Ovary (tissue), 3 donors: ENCODE data around the gene DPAGT1.
"Not testable (repeated sequence)": the region's sequence is repeated elsewhere in the genome, so short reads cannot be mapped to it uniquely, and the experiment has no call there.

Source experiments
- CTCF ChIP-seq, 3 donors: fragments of 450-650 bp in 2 of 3; fragments of 200-600 bp in 1 of 3; IDR thresholded peaks; one replicate each; pipeline versions ENCODE4 v1.5.1 to v1.8.0; 2016 to 2022; ENCODE audit warnings: antibody characterized with exemption in 3 of 3, mild to moderate bottlenecking in 1 of 3
- POLR2A ChIP-seq: fragments of 450-650 bp; IDR thresholded peaks from one replicate; pipeline ENCODE4 v1.6.1; 2017; ENCODE audit warnings: antibody characterized with exemption, mild to moderate bottlenecking, moderate library complexity
- donor health status: DM: no; HTN: no; CAD: no.

DNA sequence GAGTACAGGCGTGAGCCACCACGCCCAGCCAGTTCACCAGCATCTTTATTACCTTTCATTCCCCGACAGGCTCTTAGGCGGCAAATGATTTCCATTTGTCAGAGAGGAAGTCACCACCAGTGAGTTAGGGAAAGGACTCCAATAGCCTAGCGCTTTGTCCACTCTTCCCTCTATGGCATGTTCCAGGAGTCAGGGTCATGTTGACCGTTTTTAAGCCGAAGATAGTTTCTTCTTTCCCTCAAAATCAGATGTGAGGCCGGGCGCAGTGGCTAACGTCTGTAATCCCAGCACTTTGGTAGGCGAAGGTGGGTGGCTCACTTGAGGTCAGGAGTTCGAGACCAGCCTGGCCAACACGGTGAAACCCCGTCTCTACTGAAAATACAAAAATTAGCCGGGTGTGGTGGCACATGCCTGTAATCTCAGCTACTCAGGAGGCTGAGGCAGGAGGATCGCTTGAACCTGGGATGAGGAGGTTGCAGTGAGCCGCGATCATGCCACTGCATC, 1.6 kb upstream of the DPAGT1 start:
- not testable (repeated sequence) for TF ChIP-seq CTCF (IDR thresholded peaks at IDR 0.05); POLR2A
